ENCODE data around the gene BMP7. TPM values are rescaled to one million over a fixed set of nuclear protein-coding genes. Genes with fewer than 3 reads are reported as not detected.

Gene BMP7
- total RNA-seq, 1 experiment from 2014 or later, result 0.13 TPM

DNA sequence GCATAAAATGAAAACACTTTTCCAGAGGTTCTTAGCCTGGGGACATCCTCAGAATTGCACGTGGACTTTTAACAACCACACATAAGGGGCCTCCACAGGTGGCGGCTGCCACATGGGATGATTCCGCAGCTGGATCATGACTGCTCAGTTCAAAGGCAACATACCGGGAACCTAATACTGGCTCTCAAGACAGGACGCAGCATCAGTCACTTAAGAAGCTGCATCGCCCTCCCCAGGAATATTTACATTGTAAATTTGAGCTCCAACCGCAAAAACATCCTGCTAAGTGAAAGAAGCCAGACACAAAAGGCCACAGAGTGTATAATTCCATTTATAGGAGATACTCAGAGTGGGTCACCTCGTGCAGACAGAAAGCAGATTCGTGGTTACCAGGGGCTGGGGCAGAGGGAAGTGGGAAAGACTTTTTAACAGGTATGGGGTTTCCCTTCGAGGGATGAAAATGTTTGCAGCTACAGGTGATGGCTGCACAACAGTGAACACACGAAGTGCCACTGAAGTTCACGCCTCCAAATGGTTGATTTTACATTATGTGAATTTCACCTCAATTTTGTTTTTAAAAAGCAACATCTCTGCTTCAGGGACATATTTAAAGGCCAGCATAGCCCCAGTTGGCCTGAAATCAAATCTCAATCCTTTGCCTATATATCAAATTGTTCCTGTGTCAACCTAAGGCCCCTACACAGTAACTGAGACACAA lies 141.5 kb downstream of the BMP7 start:
- TF ChIP-seq, protein P1, sequence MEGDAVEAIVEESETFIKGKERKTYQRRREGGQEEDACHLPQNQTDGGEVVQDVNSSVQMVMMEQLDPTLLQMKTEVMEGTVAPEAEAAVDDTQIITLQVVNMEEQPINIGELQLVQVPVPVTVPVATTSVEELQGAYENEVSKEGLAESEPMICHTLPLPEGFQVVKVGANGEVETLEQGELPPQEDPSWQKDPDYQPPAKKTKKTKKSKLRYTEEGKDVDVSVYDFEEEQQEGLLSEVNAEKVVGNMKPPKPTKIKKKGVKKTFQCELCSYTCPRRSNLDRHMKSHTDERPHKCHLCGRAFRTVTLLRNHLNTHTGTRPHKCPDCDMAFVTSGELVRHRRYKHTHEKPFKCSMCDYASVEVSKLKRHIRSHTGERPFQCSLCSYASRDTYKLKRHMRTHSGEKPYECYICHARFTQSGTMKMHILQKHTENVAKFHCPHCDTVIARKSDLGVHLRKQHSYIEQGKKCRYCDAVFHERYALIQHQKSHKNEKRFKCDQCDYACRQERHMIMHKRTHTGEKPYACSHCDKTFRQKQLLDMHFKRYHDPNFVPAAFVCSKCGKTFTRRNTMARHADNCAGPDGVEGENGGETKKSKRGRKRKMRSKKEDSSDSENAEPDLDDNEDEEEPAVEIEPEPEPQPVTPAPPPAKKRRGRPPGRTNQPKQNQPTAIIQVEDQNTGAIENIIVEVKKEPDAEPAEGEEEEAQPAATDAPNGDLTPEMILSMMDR (conservative IDR thresholded peaks at IDR 0.05), result no peak
- no peak for TF ChIP-seq EZH2 (IDR thresholded peaks at IDR 0.05; ENCODE audit: low read depth)
- ChIA-PET POLR2A (ENCODE audit: unreplicated experiment) (no interaction called here), CTCF (no interaction called here)
- H4K20me1 ChIP-seq (ENCODE audit: insufficient read depth), result no peaks in the 10 kb centered on the region
- no TSS peak for BruUV-seq (replicated peaks)
- H3K36me3 ChIP-seq (ENCODE audit: low read depth), result no peaks in the 10 kb centered on the region
- no peak overlapping the region for H3K4me3 ChIP-seq
- H3F3A ChIP-seq (ENCODE audit: insufficient read depth, low read depth), result no peaks in the 10 kb centered on the region
- H3K4me1 ChIP-seq (replicated peaks; ENCODE audit: insufficient read depth), result no peaks in the 10 kb centered on the region
- no peaks in the 10 kb centered on the region for H3K9me2 ChIP-seq (ENCODE audit: insufficient read depth)
- H3K27me3 ChIP-seq (ENCODE audit: insufficient read depth, low read depth), result peaks cover 73% of the 10 kb centered on the region
- H3K4me2 ChIP-seq, result no peak overlapping the region
- no peaks in the 10 kb centered on the region for H3K79me2 ChIP-seq (ENCODE audit: low read depth)
- DNase-seq, result no peak
- no peak overlapping the region for H3K27ac ChIP-seq
- H2AFZ ChIP-seq, result no peak overlapping the region
- H3K9me3 ChIP-seq (ENCODE audit: insufficient read depth, low read depth), result no peaks in the 10 kb centered on the region
- intact Hi-C loops (cut with micrococcal nuclease; ENCODE audit: unreplicated experiment), result no loop called here

DNA sequence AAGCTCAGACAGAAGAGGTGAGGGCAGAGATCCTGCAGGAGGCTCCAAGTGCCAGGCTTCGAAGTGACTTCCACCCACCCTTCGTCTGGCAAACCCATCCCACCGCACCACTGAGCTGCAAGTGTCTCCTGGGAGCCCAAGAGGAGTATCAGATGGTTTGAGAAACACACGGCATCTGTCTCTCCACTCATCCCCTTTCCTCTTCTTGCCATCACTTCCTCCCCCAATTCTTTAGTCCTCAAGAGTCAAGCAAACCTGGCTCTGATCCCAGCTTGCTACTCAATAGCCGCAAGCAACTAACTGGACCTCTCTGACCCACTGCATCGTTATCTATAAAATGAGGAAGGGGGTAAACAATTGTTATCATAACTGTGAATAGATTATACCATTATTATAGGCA lies 142.1 kb downstream of the BMP7 start:
- no peak overlapping the region for H3K27ac ChIP-seq
- no peak for DNase-seq
- H2AFZ ChIP-seq, result no peak overlapping the region
- no TSS peak for BruUV-seq (replicated peaks)
- no peaks in the 10 kb centered on the region for H4K20me1 ChIP-seq (ENCODE audit: insufficient read depth)
- H3K4me2 ChIP-seq, result no peak overlapping the region
- H3K27me3 ChIP-seq (ENCODE audit: insufficient read depth, low read depth), result peaks cover 67% of the 10 kb centered on the region
- H3K4me1 ChIP-seq (replicated peaks; ENCODE audit: insufficient read depth), result no peaks in the 10 kb centered on the region
- H3K9me3 ChIP-seq (ENCODE audit: insufficient read depth, low read depth), result no peaks in the 10 kb centered on the region
- intact Hi-C loops (cut with micrococcal nuclease; ENCODE audit: unreplicated experiment), result no loop called here
- no peaks in the 10 kb centered on the region for H3K9me2 ChIP-seq (ENCODE audit: insufficient read depth)
- H3K4me3 ChIP-seq, result no peak overlapping the region
- ChIA-PET POLR2A (ENCODE audit: unreplicated experiment) (no interaction called here), CTCF (no interaction called here)
- H3K36me3 ChIP-seq (ENCODE audit: low read depth), result no peaks in the 10 kb centered on the region
- no peak for TF ChIP-seq EZH2 (IDR thresholded peaks at IDR 0.05; ENCODE audit: low read depth)
- TF ChIP-seq, protein P1 (conservative IDR thresholded peaks at IDR 0.05), result no peak
- H3F3A ChIP-seq (ENCODE audit: insufficient read depth, low read depth), result no peaks in the 10 kb centered on the region
- no peaks in the 10 kb centered on the region for H3K79me2 ChIP-seq (ENCODE audit: low read depth)

DNA sequence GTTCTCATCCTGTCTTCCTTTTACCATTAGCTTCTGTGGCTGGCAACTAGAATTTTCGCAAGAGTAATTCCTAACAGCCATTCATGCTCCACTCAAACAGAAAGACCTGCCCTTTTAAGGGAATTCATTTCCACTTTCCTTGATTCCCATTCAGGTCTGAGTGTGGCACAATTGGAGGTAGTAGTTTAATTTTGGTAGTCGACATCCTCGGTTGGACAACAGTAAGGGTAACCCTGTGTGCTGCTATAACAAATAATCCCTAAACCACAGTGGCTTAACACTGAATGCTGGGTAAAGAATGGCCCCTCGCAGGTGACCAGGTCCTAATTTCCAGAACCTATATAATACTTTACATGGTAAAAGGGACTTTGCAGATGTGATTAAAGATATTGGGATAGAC lies 142.9 kb downstream of the BMP7 start:
- Histone ChIP-seq H3K4me3 (no peak overlapping the region), H3K4me1 (replicated peaks; ENCODE audit: insufficient read depth) (no peaks in the 10 kb centered on the region), H3K79me2 (ENCODE audit: low read depth) (no peaks in the 10 kb centered on the region), H3K27me3 (ENCODE audit: insufficient read depth, low read depth) (peaks cover 61% of the 10 kb centered on the region), H3F3A (ENCODE audit: insufficient read depth, low read depth) (no peaks in the 10 kb centered on the region), H2AFZ (no peak overlapping the region), H3K9me2 (ENCODE audit: insufficient read depth) (no peaks in the 10 kb centered on the region), H3K9me3 (ENCODE audit: insufficient read depth, low read depth) (no peaks in the 10 kb centered on the region), H3K4me2 (no peak overlapping the region), H3K36me3 (ENCODE audit: low read depth) (no peaks in the 10 kb centered on the region), H3K27ac (no peak overlapping the region), H4K20me1 (ENCODE audit: insufficient read depth) (no peaks in the 10 kb centered on the region)
- TF ChIP-seq EZH2 (IDR thresholded peaks at IDR 0.05; ENCODE audit: low read depth), result no peak
- TF ChIP-seq, protein P1 (conservative IDR thresholded peaks at IDR 0.05), result no peak
- CTCF ChIA-PET, result no interaction called here
- no peak for DNase-seq
- intact Hi-C loops (cut with micrococcal nuclease; ENCODE audit: unreplicated experiment), result no loop called here
- POLR2A ChIA-PET (ENCODE audit: unreplicated experiment), result no interaction called here
- no TSS peak for BruUV-seq (replicated peaks)
